ENCODE data around the gene ZNRF3.

DNA sequence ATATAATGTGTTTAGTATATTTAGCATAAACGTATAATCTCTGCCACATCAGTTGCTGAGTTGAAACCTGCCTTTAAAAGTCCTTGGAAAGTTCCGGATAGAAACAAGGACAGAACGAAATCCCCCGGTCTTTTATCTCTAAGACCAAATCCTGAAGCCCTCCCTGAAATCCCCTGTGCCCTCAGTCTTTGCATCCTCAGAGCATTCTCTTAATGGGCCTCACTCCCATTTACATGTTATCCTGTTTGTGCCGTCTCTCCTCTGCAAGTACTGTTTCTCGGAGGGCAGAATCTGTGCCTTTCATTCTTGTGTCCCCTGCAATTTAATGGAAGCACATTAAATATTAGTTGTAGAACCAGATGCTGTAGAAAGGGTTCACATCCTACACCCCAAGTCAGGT, 56.0 kb downstream of the ZNRF3 start:
- TF ChIP-seq POLR2AphosphoS5 (IDR thresholded peaks at IDR 0.05; ENCODE audit: insufficient read depth in 1 of 2, low read depth in 1 of 2): no peak
- TF ChIP-seq, protein P1, sequence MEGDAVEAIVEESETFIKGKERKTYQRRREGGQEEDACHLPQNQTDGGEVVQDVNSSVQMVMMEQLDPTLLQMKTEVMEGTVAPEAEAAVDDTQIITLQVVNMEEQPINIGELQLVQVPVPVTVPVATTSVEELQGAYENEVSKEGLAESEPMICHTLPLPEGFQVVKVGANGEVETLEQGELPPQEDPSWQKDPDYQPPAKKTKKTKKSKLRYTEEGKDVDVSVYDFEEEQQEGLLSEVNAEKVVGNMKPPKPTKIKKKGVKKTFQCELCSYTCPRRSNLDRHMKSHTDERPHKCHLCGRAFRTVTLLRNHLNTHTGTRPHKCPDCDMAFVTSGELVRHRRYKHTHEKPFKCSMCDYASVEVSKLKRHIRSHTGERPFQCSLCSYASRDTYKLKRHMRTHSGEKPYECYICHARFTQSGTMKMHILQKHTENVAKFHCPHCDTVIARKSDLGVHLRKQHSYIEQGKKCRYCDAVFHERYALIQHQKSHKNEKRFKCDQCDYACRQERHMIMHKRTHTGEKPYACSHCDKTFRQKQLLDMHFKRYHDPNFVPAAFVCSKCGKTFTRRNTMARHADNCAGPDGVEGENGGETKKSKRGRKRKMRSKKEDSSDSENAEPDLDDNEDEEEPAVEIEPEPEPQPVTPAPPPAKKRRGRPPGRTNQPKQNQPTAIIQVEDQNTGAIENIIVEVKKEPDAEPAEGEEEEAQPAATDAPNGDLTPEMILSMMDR (IDR thresholded peaks at IDR 0.05): no peak
